Stimulated activated CD8-positive, alpha-beta memory T cell treated with anti-CD3 and anti-CD28 coated beads, Interleukin-15, amount 100 ng/mL, for 4 hours (primary cell): ENCODE results near the gene PGAM1.
"Not testable (repeated sequence)": the region's sequence is repeated elsewhere in the genome, so short reads cannot be mapped to it uniquely, and the experiment has no call there.

Experiments
- DNase-seq, 2 donors: peaks; one replicate each; pipeline ENCODE4 v3.0.0-alpha.2; 2020; ENCODE audit warnings: low read depth in 2 of 2

PGAM1 gene

DNA sequence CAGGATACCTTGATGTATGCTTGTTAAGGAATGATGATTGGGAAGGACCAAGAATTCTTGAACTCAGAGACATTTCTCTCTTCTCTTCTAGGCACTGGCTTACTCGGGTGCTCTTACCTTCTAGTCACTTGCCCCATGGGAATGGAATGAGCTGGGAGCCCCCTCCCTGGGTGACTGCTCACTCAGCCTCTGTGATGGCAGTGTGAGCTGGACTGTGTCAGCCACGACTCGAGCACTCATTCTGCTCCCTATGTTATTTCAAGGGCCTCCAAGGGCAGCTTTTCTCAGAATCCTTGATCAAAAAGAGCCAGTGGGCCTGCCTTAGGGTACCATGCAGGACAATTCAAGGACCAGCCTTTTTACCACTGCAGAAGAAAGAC is 30.7 kb downstream of the PGAM1 start:
- DNase-seq = no peak

DNA sequence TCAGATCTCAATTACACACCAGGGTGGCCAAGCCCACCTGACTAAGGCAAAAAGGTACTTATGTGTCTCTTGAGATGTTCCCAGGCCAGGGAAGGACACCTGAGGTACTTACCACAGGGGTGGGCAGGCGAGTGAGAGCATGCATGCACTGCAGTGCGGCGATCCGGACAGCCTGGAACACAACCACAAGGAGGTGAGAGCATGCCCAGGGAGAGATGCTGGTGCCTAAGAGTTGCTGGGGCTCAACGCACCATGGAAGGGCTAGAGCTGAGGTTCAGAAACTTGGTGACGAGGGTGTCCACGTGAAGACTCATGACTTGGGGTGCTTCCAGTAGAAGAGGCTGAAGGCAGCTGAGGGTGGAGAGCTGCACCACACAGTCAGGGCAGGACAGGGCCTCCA is 33.1 kb downstream of the PGAM1 start:
- DNase-seq = no peak

DNA sequence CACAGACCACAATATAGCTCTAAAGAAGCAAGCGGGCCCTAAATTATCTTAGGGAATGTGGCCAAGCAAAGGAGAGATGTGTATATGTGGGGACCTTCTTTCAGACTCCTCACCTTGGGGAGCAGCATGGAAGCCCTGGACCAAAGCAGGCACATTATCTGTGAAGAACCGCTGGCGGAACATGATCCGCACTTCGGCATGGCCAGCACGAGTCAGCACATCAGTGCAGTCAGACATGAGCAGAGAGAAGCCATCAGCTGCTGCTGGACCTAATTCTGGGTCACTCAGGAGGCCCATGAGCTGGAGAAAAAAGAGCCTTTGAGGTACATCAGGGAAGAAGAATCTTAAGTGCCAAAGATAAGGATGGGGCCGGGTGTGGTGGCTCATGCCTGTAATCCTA is 33.9 kb downstream of the PGAM1 start:
- DNase-seq = no peak

DNA sequence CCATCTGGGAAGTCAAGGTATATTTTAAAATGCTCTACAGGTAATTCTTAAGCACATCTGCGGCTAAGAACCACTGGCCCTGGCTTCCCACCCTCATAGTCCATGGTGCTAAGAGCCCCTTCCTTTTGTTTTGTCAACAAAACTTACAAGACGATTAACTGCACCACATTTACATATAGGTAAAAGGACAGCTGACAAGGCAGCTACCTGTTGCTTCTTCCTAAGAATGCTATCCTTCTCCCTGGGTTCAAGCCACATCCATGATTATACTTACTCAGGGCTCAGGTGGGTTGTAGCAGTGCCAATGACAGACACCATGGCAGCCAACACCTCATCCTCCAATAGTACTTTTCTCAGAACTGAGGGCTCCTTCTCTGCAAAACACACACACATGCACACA is 36.3 kb downstream of the PGAM1 start:
- DNase-seq = no peak

DNA sequence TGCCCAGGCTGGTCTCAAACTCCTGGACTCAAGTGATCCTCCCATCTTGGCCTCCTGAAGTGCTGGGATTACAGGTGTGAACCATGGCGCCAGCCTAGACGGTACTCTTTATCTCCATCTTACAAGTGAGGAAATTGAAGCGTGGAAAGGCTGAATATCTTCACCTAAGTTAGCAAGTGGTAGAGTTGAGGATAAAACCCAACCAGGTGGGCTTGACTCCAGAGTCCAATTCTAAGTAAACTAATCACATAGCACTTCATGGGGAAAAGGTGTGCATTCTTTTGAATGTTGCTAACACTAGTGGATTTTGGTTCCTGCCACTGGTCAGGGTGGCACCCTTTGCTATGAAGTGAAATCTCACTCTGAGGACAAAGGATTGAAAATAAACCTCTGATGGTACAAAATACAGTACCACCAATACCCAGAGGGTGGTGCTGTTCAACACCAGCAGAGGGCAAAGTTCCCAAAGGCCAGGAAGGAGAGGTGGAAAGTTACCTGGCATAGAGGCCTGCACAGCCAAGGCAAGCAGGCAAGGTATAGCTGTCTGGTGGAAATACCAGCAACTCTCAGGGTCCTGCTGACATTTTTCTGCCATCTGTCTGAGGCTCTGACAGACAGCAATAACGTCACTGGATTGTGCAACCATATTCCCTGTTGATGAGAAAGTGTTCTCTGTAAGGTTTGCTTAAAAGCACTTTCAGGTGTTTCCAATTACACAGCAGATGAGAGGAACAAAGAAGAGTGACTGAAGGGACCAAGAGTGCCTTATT is 37.6 kb downstream of the PGAM1 start:
- DNase-seq = no peak

DNA sequence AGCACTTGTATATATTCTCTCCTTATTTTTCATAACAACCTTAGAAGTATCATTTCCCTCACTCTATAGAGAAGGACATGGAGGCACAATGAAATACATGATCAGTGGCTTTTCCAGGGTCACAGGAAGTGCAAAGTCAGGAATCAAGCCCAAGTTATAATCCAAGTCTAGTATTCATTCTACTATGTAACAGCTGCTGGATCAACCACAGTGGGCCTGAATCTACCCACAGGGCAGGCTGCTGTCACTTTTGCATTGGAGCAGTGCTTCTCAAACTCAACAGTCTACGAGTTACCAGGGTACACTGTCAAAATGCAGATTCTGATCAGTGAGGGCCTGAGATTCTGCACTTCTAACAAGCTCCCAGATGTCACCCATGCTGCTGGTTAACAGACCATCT is 38.2 kb downstream of the PGAM1 start:
- no peak for DNase-seq

DNA sequence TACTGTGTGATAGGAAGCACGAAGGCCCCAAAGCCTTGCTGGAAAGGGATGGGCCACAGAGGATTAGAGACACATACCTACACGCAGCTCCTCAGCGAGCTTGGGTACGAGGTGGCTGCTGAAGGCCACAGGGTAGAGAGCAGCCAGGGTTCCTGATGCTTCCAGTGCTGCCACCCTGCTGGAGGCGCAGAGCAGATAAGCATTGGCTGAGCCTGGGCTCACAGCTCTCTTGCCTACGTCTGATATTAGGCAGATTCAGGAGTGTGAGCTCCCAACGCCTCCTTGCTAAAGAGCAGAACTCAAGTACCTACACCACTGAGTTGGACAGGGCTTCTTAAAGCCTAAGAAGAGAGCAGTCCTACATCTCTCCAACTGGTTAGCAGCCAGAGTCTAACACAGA is 40.0 kb downstream of the PGAM1 start:
- no peak for DNase-seq

DNA sequence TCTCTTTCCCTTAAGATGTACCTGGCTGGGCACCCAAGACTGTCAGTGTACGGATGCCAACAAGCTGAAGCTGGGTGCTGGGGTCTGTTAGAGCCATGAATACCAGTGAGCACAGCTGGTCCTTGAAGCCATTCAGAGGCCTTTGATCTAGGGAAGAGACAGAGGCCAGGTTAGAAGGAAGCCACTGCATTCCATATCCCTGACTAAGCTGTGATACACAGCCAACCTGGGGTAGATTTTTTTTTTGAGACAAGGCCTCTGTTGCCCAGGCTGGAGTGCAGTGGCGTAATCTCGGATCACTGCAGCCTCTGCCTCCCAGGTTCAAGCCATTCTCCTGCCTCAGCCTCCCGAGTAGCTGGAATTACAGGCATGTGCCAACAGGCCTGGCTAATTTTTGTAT is 40.8 kb downstream of the PGAM1 start:
- no peak for DNase-seq

DNA sequence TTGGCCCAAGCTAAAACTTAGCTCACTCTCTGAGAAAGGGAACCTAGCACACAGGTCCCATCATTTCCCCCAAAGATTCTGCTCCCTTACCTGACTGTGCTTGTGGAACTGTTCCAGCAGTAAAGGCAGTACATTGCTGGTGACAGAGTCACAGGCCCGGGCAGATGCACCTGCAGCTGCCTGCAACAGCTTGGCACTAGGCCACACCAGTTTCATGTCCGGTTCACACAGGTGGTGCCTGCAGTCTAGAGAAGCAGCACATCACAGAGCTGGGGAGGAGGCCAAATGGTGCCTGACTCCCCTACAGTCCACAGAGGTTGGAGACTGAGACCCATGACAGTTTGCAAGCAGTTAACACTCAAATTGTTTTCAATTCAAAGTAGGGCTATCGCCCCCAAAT is 42.2 kb downstream of the PGAM1 start:
- DNase-seq = no peak

DNA sequence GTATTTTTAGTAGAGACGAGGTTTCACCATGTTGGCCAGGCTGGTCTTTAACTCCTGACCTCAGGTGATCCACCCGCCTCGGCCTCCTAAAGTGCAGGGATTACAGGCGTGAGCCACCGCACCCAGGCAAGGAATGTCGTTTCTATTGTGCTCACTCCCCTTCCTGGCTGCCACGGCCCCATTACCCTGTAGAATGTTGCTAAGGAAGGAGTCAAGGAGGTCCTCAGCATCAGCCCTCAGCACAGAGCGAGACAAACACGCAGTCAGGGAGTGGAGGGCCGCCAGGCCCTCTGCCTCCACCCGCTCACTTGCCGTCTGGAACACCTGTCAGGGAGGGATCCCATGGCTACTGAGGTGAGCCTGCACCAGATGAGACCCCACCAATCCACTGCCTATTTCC is 42.8 kb downstream of the PGAM1 start:
- not testable (repeated sequence) for DNase-seq

DNA sequence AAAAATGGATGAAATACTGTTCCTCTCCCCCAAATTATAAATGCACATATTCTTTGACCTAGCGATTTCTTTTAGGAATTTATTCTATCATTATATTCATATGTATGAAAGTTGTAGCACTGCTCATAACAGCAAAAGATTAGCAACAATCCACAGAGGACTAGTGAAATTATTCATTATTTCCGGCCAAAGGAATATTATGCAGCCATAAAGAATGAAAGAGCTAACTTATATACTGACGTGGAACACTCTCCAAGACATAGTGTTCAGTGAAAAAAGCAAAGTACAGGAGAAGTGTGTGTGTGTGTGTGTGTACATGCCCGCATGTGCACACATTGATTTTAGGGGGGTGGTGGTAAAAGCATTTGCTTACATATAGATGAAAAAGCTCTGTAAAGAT is 48.9 kb downstream of the PGAM1 start:
- DNase-seq = no peak

DNA sequence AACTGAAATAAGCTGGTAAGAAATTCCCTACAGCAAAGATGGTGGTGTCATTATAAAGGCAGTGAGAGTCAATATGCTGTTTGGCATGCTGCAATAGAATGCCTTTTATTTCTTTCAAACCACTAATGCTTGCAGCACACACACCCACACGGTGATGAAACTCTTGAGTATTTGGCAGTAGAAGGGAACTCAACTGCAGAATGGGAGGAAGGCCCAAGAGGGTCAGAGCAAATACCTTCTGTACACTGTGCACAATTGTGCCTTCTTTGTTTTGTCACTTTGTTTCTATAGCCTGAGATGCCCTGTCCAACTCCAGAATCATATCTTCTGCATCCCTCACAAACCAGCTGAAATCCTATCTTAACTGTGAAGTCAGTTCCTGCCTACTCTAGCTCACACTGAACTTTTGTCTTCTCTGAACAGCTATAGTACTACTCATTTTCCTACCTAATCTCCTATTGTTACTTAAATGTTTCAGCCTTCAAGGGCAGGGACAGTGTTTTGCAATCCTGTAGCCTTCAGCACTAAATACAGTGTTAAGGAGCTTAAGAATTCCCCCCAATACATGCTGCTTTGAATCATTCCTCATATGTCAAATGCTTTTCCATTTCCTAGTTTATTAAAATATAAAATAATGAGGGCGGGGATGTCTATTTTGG is 50.1 kb downstream of the PGAM1 start:
- DNase-seq = no peak

DNA sequence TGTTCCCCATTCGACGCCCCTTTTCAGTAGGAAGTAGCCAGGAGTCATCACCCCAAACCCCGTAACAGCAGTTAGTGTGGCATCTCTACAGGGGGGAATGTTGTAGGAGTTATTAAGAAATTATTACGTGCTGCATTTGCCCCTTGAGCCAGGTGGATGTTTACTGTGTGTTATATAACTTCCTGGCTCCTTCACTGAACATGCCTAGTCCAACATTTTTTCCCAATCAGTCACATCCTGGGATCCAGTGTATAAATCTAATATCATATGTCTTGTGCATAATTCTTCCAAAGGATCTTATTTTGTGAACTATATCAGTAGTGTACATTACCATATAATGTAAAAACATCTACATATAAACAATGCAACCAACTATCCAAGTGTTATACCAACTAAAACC is 53.4 kb downstream of the PGAM1 start:
- DNase-seq = not testable (repeated sequence)

DNA sequence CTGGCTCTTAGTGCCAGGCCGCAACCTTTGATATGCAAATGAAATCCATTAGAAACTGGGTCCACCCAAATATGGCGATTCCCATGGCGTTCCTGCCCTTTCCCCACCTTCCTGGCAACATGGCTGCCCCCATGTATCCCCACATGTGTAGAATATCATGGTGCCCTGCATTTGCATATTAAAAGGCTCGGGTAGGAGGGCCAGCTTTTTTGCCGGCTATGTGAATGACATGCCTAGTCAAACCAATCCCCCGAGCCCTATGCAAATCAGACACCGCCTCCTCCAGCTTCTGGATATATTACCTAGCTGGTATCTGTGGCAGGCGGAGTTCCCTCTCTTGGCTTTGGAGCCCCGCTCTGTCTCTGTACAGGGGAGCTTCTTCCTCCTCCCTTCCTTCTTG is 53.9 kb downstream of the PGAM1 start:
- no peak for DNase-seq

DNA sequence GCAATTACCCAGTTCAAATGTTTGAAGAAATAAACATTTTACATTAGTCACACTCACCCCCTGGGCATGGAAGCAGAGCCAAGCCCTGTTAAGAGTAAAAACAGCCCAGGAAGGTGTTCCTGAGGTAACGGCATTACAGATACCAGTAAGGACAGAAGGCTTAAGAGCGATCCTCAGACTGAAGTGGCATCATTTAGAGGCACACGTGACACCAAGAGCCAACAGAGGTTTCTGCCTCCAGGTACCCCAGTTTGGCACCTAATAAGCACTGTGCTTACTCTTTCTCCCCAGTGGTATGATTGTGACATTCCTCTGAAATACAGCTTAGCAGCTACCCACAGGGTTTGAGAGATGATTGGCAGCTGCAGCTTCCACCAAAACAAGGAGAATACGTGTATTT is 55.1 kb downstream of the PGAM1 start:
- no peak for DNase-seq

DNA sequence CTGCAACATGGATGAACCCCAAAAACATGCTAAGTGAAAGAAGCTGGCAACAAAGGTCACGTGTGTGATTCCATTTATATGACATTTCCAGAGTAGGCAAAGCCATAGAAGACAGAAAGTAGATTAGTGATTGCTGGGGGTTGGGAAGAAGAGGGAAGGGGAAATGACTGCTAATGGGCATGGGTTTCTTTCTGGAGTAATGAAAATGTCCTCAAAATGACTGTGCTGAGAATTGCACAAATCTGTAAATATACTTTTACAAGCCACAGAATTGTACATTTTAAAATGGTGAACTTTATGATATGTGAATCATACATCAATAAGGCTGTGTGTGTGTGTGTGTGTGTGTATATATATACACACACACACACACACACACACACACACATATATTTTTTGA is 56.4 kb downstream of the PGAM1 start:
- DNase-seq = no peak
